HEK293T (cell line): Measurements from ENCODE around the gene FAM3D.

Experiments
- FOXA1 ChIP-seq: fragments of 450-650 bp; IDR thresholded peaks from 2 replicates; pipeline ENCODE4 v1.6.1; 2016; ENCODE audit warnings: mild to moderate bottlenecking
- FOXK2 ChIP-seq: fragments of 450-650 bp; IDR thresholded peaks from 2 replicates; pipeline ENCODE4 v1.6.1; 2016; ENCODE audit warnings: mild to moderate bottlenecking
- FOXM1 ChIP-seq: fragments of 450-650 bp; IDR thresholded peaks from 2 replicates; pipeline ENCODE4 v1.6.1; 2017; ENCODE audit warnings: mild to moderate bottlenecking, borderline replicate concordance
- L3MBTL2 ChIP-seq: fragments of 450-650 bp; conservative IDR thresholded peaks from 2 replicates; pipeline ENCODE4 v1.6.1; 2016; ENCODE audit warnings: mild to moderate bottlenecking
- LEF1 ChIP-seq: fragments of 450-650 bp; IDR thresholded peaks from 2 replicates; pipeline ENCODE4 v1.6.1; 2017; ENCODE audit warnings: mild to moderate bottlenecking, borderline replicate concordance
- NFRKB ChIP-seq: fragments of 450-650 bp; IDR thresholded peaks from 2 replicates; pipeline ENCODE4 v1.6.1; 2016; ENCODE audit warnings: mild to moderate bottlenecking, moderate library complexity
- SP1 ChIP-seq: fragments of 450-650 bp; IDR thresholded peaks from 2 replicates; pipeline ENCODE4 v1.6.1; 2017

DNA sequence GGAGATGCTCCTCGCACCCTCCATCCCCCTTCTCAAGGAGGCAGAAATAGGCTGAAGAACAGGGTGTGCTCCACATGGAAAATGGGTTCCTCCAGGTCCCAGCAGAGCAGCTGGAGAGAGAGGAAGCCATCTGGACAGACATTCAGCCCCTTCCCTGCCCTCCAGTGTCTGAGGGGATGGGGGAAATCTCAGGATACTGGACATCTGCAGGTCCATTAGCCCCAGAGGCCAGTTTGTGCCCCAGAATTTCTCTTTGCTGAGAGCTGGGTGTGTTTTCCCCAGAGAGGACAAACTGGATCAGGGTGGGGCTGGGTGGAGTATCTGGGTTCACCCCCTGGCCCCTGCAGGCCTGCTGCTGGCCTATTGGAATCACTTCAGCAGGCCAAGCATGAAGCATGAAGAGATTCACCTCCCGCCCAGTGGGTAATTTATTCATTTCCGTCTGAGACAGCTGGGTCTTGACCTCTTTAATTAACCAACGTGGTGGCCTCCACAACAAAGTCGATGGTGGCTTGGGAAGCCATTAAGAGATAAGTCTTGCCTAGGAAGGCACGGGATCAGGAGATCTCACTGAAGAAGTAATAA, 4.6 kb downstream of the FAM3D start:
- TF ChIP-seq SP1 (no peak), FOXK2 (no peak), LEF1 (no peak), L3MBTL2 (no peak), FOXA1 (no peak), FOXM1 (no peak), NFRKB (no peak)
